GM12801 (cell line): ENCODE results near the gene CAMK2A.

Experiments used
- TF ChIP-seq, protein P1 (sequence below): IDR thresholded peaks from one replicate; pipeline ENCODE4 v1.5.1; 2011; ENCODE audit warnings: control low read depth; ENCODE audit not compliant: insufficient read length; ENCODE audit errors: extremely low read depth

The CAMK2A gene

DNA sequence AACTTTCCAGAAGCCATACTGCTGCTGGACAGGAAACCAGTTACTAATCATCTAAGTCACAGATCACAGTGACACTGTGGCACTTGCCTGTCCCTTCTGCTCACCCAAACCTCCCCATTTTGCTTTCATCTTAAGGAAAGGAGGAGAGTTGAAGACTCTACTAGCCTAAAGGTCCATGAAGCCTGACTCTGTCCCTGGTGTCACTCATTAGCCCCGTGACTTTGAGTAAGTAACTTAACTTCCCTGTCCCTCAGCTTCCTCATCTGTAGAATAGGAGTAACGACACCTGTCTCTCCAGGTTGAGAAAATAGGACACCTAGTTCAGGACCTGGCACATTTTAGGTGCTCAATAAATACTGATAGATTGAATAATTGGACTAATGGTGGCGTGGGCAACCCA, 100.2 kb downstream of the CAMK2A start:
- TF ChIP-seq, protein P1, sequence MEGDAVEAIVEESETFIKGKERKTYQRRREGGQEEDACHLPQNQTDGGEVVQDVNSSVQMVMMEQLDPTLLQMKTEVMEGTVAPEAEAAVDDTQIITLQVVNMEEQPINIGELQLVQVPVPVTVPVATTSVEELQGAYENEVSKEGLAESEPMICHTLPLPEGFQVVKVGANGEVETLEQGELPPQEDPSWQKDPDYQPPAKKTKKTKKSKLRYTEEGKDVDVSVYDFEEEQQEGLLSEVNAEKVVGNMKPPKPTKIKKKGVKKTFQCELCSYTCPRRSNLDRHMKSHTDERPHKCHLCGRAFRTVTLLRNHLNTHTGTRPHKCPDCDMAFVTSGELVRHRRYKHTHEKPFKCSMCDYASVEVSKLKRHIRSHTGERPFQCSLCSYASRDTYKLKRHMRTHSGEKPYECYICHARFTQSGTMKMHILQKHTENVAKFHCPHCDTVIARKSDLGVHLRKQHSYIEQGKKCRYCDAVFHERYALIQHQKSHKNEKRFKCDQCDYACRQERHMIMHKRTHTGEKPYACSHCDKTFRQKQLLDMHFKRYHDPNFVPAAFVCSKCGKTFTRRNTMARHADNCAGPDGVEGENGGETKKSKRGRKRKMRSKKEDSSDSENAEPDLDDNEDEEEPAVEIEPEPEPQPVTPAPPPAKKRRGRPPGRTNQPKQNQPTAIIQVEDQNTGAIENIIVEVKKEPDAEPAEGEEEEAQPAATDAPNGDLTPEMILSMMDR = no peak

DNA sequence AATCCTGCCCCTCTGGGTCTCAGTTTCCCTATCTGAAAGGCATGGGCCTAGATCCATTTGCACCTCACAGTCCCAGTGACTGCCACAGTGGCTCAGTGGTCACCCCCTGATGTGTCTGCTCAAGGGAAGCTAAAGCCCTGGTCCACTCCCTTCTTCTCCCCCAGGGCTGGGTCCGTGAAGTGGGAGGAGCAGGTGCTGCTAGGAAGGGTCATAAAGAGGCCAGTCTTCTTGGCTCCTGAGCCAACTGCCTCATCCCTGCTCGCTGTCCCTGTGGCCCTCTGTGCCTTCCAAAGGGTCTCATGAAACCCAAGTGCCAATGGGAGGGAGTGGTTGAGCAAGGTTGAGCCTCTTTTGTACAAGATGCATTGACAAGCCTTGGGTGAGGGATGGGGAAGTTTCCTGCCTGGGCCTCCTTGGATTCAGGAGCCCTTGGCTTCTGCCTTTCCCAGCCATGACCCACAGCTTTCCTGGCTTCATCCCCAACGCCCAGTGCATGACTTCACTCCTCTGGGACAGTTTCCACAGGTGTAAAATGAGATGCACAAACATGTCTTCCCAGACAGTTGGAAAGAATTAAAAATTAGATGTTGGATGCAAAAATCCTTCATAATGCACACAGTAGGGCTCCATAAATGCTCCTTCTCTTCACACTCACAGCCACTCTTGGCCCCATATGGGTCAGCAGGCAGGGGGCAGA, 101.3 kb downstream of the CAMK2A start:
- TF ChIP-seq, protein P1 = no peak

DNA sequence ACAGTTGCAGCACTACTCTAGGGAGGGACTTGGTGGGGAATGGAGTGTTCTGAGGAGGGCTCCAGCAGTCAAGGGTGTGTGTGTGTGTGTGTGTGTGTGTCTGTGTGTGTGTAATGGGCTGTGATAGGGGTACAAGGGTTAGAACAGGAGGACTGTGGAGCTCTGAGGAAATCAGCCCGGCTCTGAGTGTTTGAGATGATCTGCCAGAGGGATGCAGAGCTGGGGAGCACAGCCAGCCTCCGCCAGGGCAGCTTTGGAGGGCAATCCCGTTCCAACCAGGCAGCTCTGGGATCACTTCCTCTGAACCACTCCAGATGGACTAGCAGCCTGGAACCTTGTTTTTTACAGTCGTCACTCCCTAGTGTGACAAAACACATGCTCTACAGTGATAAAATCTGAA, 102.7 kb downstream of the CAMK2A start:
- TF ChIP-seq, protein P1 = no peak

DNA sequence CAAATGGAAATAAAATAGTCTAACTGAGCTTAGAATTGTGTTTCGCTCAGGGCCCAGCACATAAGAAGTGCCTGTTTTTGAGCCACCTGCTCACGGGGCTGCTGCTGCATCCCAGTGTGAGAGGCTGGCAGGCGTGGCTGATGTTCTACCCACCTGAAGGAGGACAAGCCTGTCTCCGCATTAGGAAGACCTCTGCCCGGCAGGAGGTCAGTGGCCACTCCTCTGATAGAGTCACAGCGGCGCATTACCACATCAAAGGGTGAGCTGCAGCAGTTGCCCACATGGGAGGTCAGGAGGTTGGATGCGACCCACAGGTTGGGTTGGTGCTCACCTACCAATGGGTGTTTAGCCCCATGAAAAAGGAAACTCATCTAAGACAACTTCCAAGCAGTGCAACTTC, 103.4 kb downstream of the CAMK2A start:
- TF ChIP-seq, protein P1 = no peak

DNA sequence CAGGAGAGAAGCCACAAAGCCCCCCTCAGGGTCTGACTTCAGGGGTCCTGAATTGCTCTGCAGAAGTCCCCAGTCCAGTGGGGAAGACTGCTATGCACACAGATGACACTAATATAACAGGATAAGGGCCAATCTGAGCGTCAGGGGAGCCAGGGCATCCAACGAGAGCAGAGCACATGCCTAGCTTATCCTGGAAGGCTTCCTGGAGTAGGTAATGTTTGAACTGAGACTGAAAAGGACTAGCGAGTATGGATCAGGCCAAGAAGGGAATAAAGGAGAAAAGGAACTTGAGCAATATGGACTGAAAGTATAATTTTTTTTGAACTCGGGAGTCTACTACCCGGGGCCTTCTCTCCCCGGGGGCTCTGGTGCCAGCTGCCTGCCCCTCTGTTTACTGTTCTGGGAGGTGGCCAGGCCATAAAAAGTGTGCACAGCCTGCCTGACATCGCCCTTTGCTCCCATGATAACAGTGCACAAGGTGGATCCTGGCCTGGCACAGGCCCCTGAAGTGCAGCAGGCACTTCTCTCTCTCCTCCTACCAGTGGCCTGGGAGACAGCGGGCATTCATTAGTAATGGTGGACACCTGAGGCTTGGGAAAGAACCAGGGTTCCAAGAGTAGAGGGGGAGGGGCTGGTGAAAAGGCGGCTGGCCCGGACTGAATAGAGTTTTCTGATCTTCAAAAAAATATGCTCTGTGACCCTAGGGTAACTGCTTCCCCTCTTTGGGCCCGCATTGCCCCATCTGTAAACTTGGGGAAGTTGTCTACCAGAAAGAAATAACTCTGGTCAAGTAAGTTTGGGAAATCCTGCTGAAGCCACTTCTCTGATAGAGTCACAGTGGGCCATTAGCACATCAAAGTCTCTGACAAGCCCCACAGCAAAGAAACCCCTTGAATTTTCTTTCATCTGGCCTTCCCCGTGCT, 104.3 kb downstream of the CAMK2A start:
- TF ChIP-seq, protein P1 = no peak

DNA sequence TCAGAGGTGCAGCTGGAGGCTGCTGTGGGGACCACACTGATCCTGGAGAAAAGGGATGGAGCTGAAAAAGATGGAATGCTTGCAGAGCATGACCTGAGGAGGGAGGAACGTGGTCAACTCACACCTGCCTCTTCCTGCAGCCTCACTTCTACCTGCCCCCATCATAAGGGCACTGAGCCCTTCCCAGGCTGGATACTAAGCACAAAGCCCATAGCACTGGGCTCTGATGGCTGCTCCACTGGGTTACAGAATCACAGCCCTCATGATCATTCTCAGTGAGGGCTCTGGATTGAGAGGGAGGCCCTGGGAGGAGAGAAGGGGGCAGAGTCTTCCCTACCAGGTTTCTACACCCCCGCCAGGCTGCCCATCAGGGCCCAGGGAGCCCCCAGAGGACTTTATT, 105.6 kb downstream of the CAMK2A start:
- TF ChIP-seq, protein P1 = no peak

DNA sequence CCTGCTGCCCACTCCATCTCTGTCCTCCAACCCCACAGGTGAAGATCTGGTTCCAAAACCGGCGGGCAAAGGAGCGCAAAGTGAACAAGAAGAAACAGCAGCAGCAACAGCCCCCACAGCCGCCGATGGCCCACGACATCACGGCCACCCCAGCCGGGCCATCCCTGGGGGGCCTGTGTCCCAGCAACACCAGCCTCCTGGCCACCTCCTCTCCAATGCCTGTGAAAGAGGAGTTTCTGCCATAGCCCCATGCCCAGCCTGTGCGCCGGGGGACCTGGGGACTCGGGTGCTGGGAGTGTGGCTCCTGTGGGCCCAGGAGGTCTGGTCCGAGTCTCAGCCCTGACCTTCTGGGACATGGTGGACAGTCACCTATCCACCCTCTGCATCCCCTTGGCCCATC, 106.1 kb downstream of the CAMK2A start:
- TF ChIP-seq, protein P1 = no peak
